GM12874 (cell line): ENCODE measurements around the gene LRRC25.
A peak's percentile ranks its signal among the peaks of the same experiment; 100 is the strongest.

ENCODE experiments used
- CTCF ChIP-seq: IDR thresholded peaks from 2 replicates; pipeline ENCODE4 v1.5.1; 2011; ENCODE audit warnings: low read depth, mild to moderate bottlenecking, control low read depth, low read length, moderate library complexity; ENCODE audit not compliant: insufficient read depth

The LRRC25 gene

GRCh38 chr19:18429717-18430416 is 32.4 kb upstream of the LRRC25 start:
- no peak for TF ChIP-seq CTCF

- 0 out of 2 replicates have a peak, but pooled peaks have one; percentile 16 for TF ChIP-seq CTCF
Measured at GRCh38 chr19:18428787-18429674, 31.6 kb upstream of the LRRC25 start.

- no peak for TF ChIP-seq CTCF
Measured at GRCh38 chr19:18428173-18428786, 30.9 kb upstream of the LRRC25 start.

GRCh38 chr19:18427743-18428113 is 30.3 kb upstream of the LRRC25 start:
- TF ChIP-seq CTCF, result no peak

GRCh38 chr19:18427080-18427742 is 29.8 kb upstream of the LRRC25 start:
- no peak for TF ChIP-seq CTCF

GRCh38 chr19:18426416-18426767 is 29.0 kb upstream of the LRRC25 start:
- TF ChIP-seq CTCF, result no peak
